Type B pancreatic cell (in vitro differentiated cells): Measurements from ENCODE around the gene GET4. TPM values are rescaled to one million over a fixed set of nuclear protein-coding genes. Genes with fewer than 3 reads are reported as not detected.
A peak's percentile ranks its signal among the peaks of the same experiment; 100 is the strongest.

Experiments used
- DNase-seq: peaks from one replicate; pipeline ENCODE4 v3.0.0; 2021; ENCODE audit warnings: mixed read lengths; ENCODE audit not compliant: unreplicated experiment; ENCODE audit errors: extremely low spot score
- H3K27ac Mint-ChIP-seq: 2 replicates; pipeline ENCODE4 v1.8.0; 2021; ENCODE audit warnings: mild to moderate bottlenecking, mixed read lengths
- H3K27me3 Mint-ChIP-seq: 2 replicates; pipeline ENCODE4 v1.8.0; 2021; ENCODE audit warnings: mixed read lengths
- H3K36me3 Mint-ChIP-seq: 2 replicates; pipeline ENCODE4 v1.8.0; 2021; ENCODE audit warnings: mixed read lengths
- H3K4me1 Mint-ChIP-seq: one replicate; pipeline ENCODE4 v1.8.0; 2021; ENCODE audit warnings: mixed read lengths; ENCODE audit not compliant: unreplicated experiment
- H3K4me3 Mint-ChIP-seq: 2 replicates; pipeline ENCODE4 v1.8.0; 2021; ENCODE audit warnings: mild to moderate bottlenecking, mixed read lengths
- H3K9me3 Mint-ChIP-seq: 2 replicates; pipeline ENCODE4 v1.8.0; 2021; ENCODE audit warnings: mixed read lengths
- CTCF ChIP-seq: fragments of 200-600 bp; sonication (generic); conservative IDR thresholded peaks from 2 replicates; pipeline ENCODE4 v1.5.0; 2021; ENCODE audit warnings: antibody characterized with exemption, mild to moderate bottlenecking
- total RNA-seq: library from RNA; stranded (reverse); gene quantifications from 2 replicates; pipeline ENCODE4 v1.2.1, GENCODE V29; 2021; ENCODE audit warnings: low replicate concordance

GET4 gene
- total RNA-seq, 1 donor from 2014 or later: 46.3 TPM

- peaks cover 15% of the 10 kb centered on the region for H3K36me3 Mint-ChIP-seq
- H3K9me3 Mint-ChIP-seq: no peaks in the 10 kb centered on the region
- no peaks in the 10 kb centered on the region for H3K27me3 Mint-ChIP-seq
- no peak for TF ChIP-seq CTCF
- H3K27ac Mint-ChIP-seq: peak overlapping the region; percentile 39
- peak overlapping the region; percentile 17 for H3K4me3 Mint-ChIP-seq
- H3K4me1 Mint-ChIP-seq: peaks cover 12% of the 10 kb centered on the region
- DNase-seq: no peak
Observed at GRCh38 chr7:842431-843031, 33.8 kb upstream of the GET4 start.

- H3K27me3 Mint-ChIP-seq: no peaks in the 10 kb centered on the region
- no peak for DNase-seq
- H3K27ac Mint-ChIP-seq: no peak overlapping the region
- peaks cover 18% of the 10 kb centered on the region for H3K36me3 Mint-ChIP-seq
- peaks cover 12% of the 10 kb centered on the region for H3K4me1 Mint-ChIP-seq
- no peaks in the 10 kb centered on the region for H3K9me3 Mint-ChIP-seq
- H3K4me3 Mint-ChIP-seq: no peak overlapping the region
- TF ChIP-seq CTCF: no peak
Observed at GRCh38 chr7:843230-843629, 33.1 kb upstream of the GET4 start.

- no peak overlapping the region for H3K27ac Mint-ChIP-seq
- no peaks in the 10 kb centered on the region for H3K27me3 Mint-ChIP-seq
- H3K4me1 Mint-ChIP-seq: peaks cover 12% of the 10 kb centered on the region
- H3K9me3 Mint-ChIP-seq: no peaks in the 10 kb centered on the region
- no peak overlapping the region for H3K4me3 Mint-ChIP-seq
- peaks cover 23% of the 10 kb centered on the region for H3K36me3 Mint-ChIP-seq
- no peak for TF ChIP-seq CTCF
- DNase-seq: no peak
Observed at GRCh38 chr7:844043-844442, 32.3 kb upstream of the GET4 start.

- no peak overlapping the region for H3K4me3 Mint-ChIP-seq
- no peak for DNase-seq
- H3K9me3 Mint-ChIP-seq: no peaks in the 10 kb centered on the region
- no peaks in the 10 kb centered on the region for H3K27me3 Mint-ChIP-seq
- H3K4me1 Mint-ChIP-seq: peaks cover 12% of the 10 kb centered on the region
- H3K36me3 Mint-ChIP-seq: peaks cover 27% of the 10 kb centered on the region
- TF ChIP-seq CTCF: no peak
- H3K27ac Mint-ChIP-seq: no peak overlapping the region
Observed at GRCh38 chr7:844514-844913, 31.8 kb upstream of the GET4 start.

- no peak overlapping the region for H3K27ac Mint-ChIP-seq
- no peak overlapping the region for H3K4me3 Mint-ChIP-seq
- peaks cover 12% of the 10 kb centered on the region for H3K4me1 Mint-ChIP-seq
Observed at GRCh38 chr7:845091-845490, 31.3 kb upstream of the GET4 start.

More at GRCh38 chr7:845091-845490, 31.3 kb upstream of the GET4 start:
- Mint-ChIP-seq H3K36me3 (peaks cover 29% of the 10 kb centered on the region), H3K27me3 (no peaks in the 10 kb centered on the region), H3K9me3 (no peaks in the 10 kb centered on the region)
- DNase-seq: no peak
- TF ChIP-seq CTCF: no peak
